IMR-90 (cell line): Measurements from ENCODE around the gene LRRC8C. TPM values are rescaled to one million over a fixed set of nuclear protein-coding genes. Genes with fewer than 3 reads are reported as not detected.
"Not testable (repeated sequence)": the region's sequence is repeated elsewhere in the genome, so short reads cannot be mapped to it uniquely, and the experiment has no call there.

ENCODE experiments used
- ATAC-seq: fragments of 200-7000 bp; cut with Tn5 transposase; 2 replicates; pipeline ENCODE4 v1.9.1; 2020; ENCODE audit warnings: low read depth, mild to moderate bottlenecking, moderate library complexity
- BruUV-seq: library from RNA; stranded (reverse); fragments of 400-500 nt; replicated peaks from 2 replicates; lab custom pipeline; 2021; lab: Mats Ljungman, UMichigan
- CTCF ChIA-PET: fragments of 300-600 bp; formaldehyde crosslinking; extraction: SDS; loops from one replicate; lab custom pipeline; 2021; ENCODE audit warnings: antibody characterized with exemption; lab: Yijun Ruan, JAX
- POLR2A ChIA-PET: fragments of 300-600 bp; sonication (Branson Sonifier 250); formaldehyde crosslinking; loops from one replicate; lab custom pipeline; 2022; ENCODE audit warnings: antibody characterized with exemption; ENCODE audit not compliant: unreplicated experiment; lab: Charles Lee
- DNase-seq: peaks from one replicate; pipeline ENCODE4 v3.0.0; 2013
- H2AFZ ChIP-seq: replicated peaks from 2 replicates; pipeline ENCODE3; 2013; ENCODE audit warnings: low read length, mild to moderate bottlenecking; ENCODE audit not compliant: poor library complexity
- H2AK5ac ChIP-seq: 2 replicates; pipeline ENCODE4 v1.6.1; 2013; ENCODE audit warnings: low read depth, low read length, inconsistent platforms
- H2AK9ac ChIP-seq: replicated peaks from 2 replicates; pipeline ENCODE3; 2013; ENCODE audit warnings: mild to moderate bottlenecking, low read depth, low read length, moderate library complexity; ENCODE audit not compliant: poor library complexity
- H2BK120ac ChIP-seq: 2 replicates; pipeline ENCODE4 v1.6.1; 2013; ENCODE audit warnings: low read depth, low read length, inconsistent platforms
- H2BK15ac ChIP-seq: 3 replicates; pipeline ENCODE4 v1.6.1; 2013; ENCODE audit warnings: low read depth, low read length, inconsistent platforms
- H2BK20ac ChIP-seq: 2 replicates; pipeline ENCODE4 v1.6.1; 2013; ENCODE audit warnings: low read depth, mild to moderate bottlenecking, inconsistent platforms, low read length, moderate library complexity
- H2BK5ac ChIP-seq: 2 replicates; pipeline ENCODE4 v1.6.1; 2013; ENCODE audit warnings: mild to moderate bottlenecking, low read depth, low read length, inconsistent platforms; ENCODE audit not compliant: poor library complexity, severe bottlenecking
- H3K14ac ChIP-seq: replicated peaks from 2 replicates; pipeline ENCODE4 v1.6.1; 2013; ENCODE audit warnings: low read depth, low read length, inconsistent platforms
- H3K18ac ChIP-seq: 2 replicates; pipeline ENCODE4 v1.6.1; 2013; ENCODE audit warnings: low read depth, low read length, control low read depth
- H3K23ac ChIP-seq: 2 replicates; pipeline ENCODE4 v1.6.1; 2013; ENCODE audit warnings: low read depth, low read length, inconsistent platforms
- H3K27ac ChIP-seq: 2 replicates; pipeline ENCODE4 v1.5.1; 2013; ENCODE audit warnings: mild to moderate bottlenecking, control low read depth, low read length; ENCODE audit not compliant: insufficient read depth
- H3K27me3 ChIP-seq: 2 replicates; pipeline ENCODE4 v1.6.1; 2013; ENCODE audit warnings: low read length; ENCODE audit not compliant: control insufficient read depth, insufficient read depth
- H3K36me3 ChIP-seq: 2 replicates; pipeline ENCODE4 v1.6.1; 2013; ENCODE audit warnings: low read length, mixed read lengths; ENCODE audit not compliant: control insufficient read depth, insufficient read depth
- H3K4ac ChIP-seq: 2 replicates; pipeline ENCODE4 v1.6.1; 2013; ENCODE audit warnings: low read depth, low read length, inconsistent platforms
- H3K4me1 ChIP-seq: 2 replicates; pipeline ENCODE4 v1.6.1; 2013; ENCODE audit warnings: low read length, mixed read lengths; ENCODE audit not compliant: control insufficient read depth, insufficient read depth
- H3K4me2 ChIP-seq: 2 replicates; pipeline ENCODE4 v1.6.1; 2013; ENCODE audit warnings: low read depth, mild to moderate bottlenecking, control low read depth, low read length, moderate library complexity
- H3K4me3 ChIP-seq: 2 replicates; pipeline ENCODE4 v1.5.1; 2013; ENCODE audit warnings: low read depth, mild to moderate bottlenecking, control low read depth, low read length, moderate library complexity; ENCODE audit not compliant: insufficient read depth
- H3K56ac ChIP-seq: 2 replicates; pipeline ENCODE4 v1.6.1; 2013; ENCODE audit warnings: low read length, inconsistent platforms; ENCODE audit not compliant: insufficient read depth; ENCODE audit errors: extremely low read depth
- H3K79me1 ChIP-seq, 2 experiments: 2 replicates each; pipeline ENCODE4 v1.6.1; 2013; ENCODE audit warnings: low read length in 2 of 2, inconsistent platforms in 1 of 2, low read depth in 1 of 2
- H3K9ac ChIP-seq: 2 replicates; pipeline ENCODE4 v1.6.1; 2013; ENCODE audit warnings: low read depth, low read length, control low read depth
- H3K9me1 ChIP-seq: 2 replicates; pipeline ENCODE4 v1.6.1; 2013; ENCODE audit warnings: low read length, inconsistent platforms; ENCODE audit not compliant: insufficient read depth
- H3K9me3 ChIP-seq: 2 replicates; pipeline ENCODE4 v1.6.1; 2013; ENCODE audit warnings: low read length; ENCODE audit not compliant: control insufficient read depth, insufficient read depth
- H4K20me1 ChIP-seq: 2 replicates; pipeline ENCODE4 v1.6.1; 2013; ENCODE audit warnings: low read length, inconsistent platforms; ENCODE audit not compliant: insufficient read depth
- H4K5ac ChIP-seq: 2 replicates; pipeline ENCODE4 v1.6.1; 2013; ENCODE audit warnings: mild to moderate bottlenecking, low read depth, low read length, control low read depth
- H4K8ac ChIP-seq, 2 experiments: 2 replicates each; pipeline ENCODE4 v1.6.1; 2013; ENCODE audit warnings: low read depth in 2 of 2, low read length in 2 of 2, control low read depth in 1 of 2, inconsistent platforms in 1 of 2
- H4K91ac ChIP-seq: 2 replicates; pipeline ENCODE4 v1.6.1; 2013; ENCODE audit warnings: low read depth, low read length, inconsistent platforms; ENCODE audit not compliant: insufficient read depth
- FOS ChIP-seq: fragments of 150-350 bp; IDR thresholded peaks from 2 replicates; pipeline ENCODE4 v1.6.1; 2016; ENCODE audit warnings: low read depth, low read length
- MAZ ChIP-seq: IDR thresholded peaks from 2 replicates; pipeline ENCODE4 v1.6.1; 2012; ENCODE audit warnings: low read depth, mild to moderate bottlenecking, low read length, improper control_type of control experiment, moderate library complexity, borderline replicate concordance
- WGBS, 2 experiments: methylation state at CpG; one replicate each; pipeline versions ENCODE4 v1.1.5 to v1.1.7; 2013; ENCODE audit warnings: missing lambda C conversion rate in 2 of 2; ENCODE audit not compliant: insufficient read length in 1 of 2; ENCODE audit errors: extremely low coverage in 2 of 2; 5-methylcytosine and 5-hydroxymethylcytosine counted together
- dilution Hi-C: fragments of 300-500 bp; cut with HindIII; formaldehyde crosslinking; loops from one replicate; pipeline ENCODE4 v1.14.3; 2018; ENCODE audit warnings: low sequenced_read_pairs; ENCODE audit not compliant: unreplicated experiment
- in situ Hi-C: fragments of 300-500 bp; cut with MboI; formaldehyde crosslinking; loops from 3 replicates; pipeline ENCODE4 v1.14.3; 2019; ENCODE audit warnings: low sequenced_read_pairs, inconsistent platforms, mixed read lengths
- intact Hi-C: fragments of 100-400 bp; cut with micrococcal nuclease; formaldehyde crosslinking; loops from 2 replicates; pipeline ENCODE4 v1.10.0; 2022
- polyA plus RNA-seq, 3 experiments: library from polyadenylated mRNA; depleted of rRNA; stranded (reverse); fragments of >200 nt; gene quantifications; 2 replicates each; pipeline ENCODE4 v1.2.3, GENCODE V29; 2012; ENCODE audit warnings: low replicate concordance in 1 of 3
- total RNA-seq: library from RNA; depleted of rRNA; stranded (reverse); fragments of >200 nt; gene quantifications from 2 replicates; pipeline ENCODE4 v1.2.3, GENCODE V29; 2012

Gene LRRC8C
- total and polyA plus RNA-seq, 2 of the 4 experiments (the other 2 are of a cell fraction): 6.5 to 12.9 TPM

GRCh38 chr1:89590341-89591080 is 42.4 kb upstream of the LRRC8C start:
- no peak for TF ChIP-seq FOS
- no peak for TF ChIP-seq MAZ
- Histone ChIP-seq H2AK9ac (no peak overlapping the region), H3K27me3 (no peaks in the 10 kb centered on the region), H3K79me1 (no peaks in the 10 kb centered on the region), H3K23ac (no peak overlapping the region), H3K14ac (no peak overlapping the region), H3K4me2 (no peak overlapping the region), H3K4me3 (no peak overlapping the region), H3K4me1 (0 out of 2 replicates have a peak, but pooled peaks cover 2% of the 10 kb centered on the region), H2BK15ac (no peak overlapping the region), H2BK120ac (no peak overlapping the region), H3K4ac (no peak overlapping the region), H3K56ac (no peak overlapping the region), H3K36me3 (no peaks in the 10 kb centered on the region), H4K20me1 (no peaks in the 10 kb centered on the region), H3K27ac (no peak overlapping the region), H4K91ac (no peak overlapping the region), H2BK20ac (no peak overlapping the region), H3K9me3 (no peaks in the 10 kb centered on the region), H2BK5ac (no peak overlapping the region), H4K8ac (no peak overlapping the region), H3K9me1 (no peaks in the 10 kb centered on the region), H3K18ac (no peak overlapping the region), H3K9ac (no peak overlapping the region), H2AFZ (no peak overlapping the region), H2AK5ac (no peak overlapping the region), H4K5ac (no peak overlapping the region)
- ATAC-seq (no peak), DNase-seq (no peak)
- in situ Hi-C loops (no loop called here), intact Hi-C loops (loop anchor here (1.0 kb wide), 1 partner anchor 63 kb away; no protein-coding TSS in a partner anchor), dilution Hi-C loops (loop anchor here (25.0 kb wide), 1 partner anchor 103 kb away; no protein-coding TSS in a partner anchor)
- ChIA-PET POLR2A (no interaction called here), CTCF (interaction anchor here (0.6 to 1.4 kb wide), 2 partner anchors 9 to 195 kb away, joined by 3 to 4 read pairs; no protein-coding TSS in a partner anchor)
- WGBS, 2 experiments: no CpG with 5 or more reads among the region's 6 CpGs
- BruUV-seq: no TSS peak

- H4K8ac ChIP-seq, H4K5ac ChIP-seq, intact Hi-C loops, H3K23ac ChIP-seq, H3K9me1 ChIP-seq, H3K27ac ChIP-seq, ATAC-seq, H3K4ac ChIP-seq, H3K36me3 ChIP-seq, H3K14ac ChIP-seq, H4K20me1 ChIP-seq, H2BK120ac ChIP-seq, H3K4me2 ChIP-seq, H2AFZ ChIP-seq, in situ Hi-C loops, H3K27me3 ChIP-seq, H2BK15ac ChIP-seq, H2AK5ac ChIP-seq, H3K18ac ChIP-seq, H4K91ac ChIP-seq, BruUV-seq, H3K9me3 ChIP-seq, H2BK20ac ChIP-seq, H3K4me3 ChIP-seq, H3K9ac ChIP-seq, DNase-seq, H3K79me1 ChIP-seq, H2AK9ac ChIP-seq, H2BK5ac ChIP-seq, H3K4me1 ChIP-seq, POLR2A ChIA-PET, H3K56ac ChIP-seq: not testable (repeated sequence)
- WGBS, 2 experiments: 86% methylated on average over 5 of the region's 13 CpGs; no CpG with 5 or more reads in 1 of the 2 experiments
- CTCF ChIA-PET: interaction anchor here (0.6 kb wide), 1 partner anchor 35 kb away, joined by 3 read pairs; no protein-coding TSS in a partner anchor
- dilution Hi-C loops: loop anchor here (25.0 kb wide), 1 partner anchor 106 kb away; no protein-coding TSS in a partner anchor
Observed at GRCh38 chr1:89592861-89593302, 40.0 kb upstream of the LRRC8C start.
